Measurements from ENCODE around the gene KIAA1671.

KIAA1671 gene

GRCh38 chr22:25051983-25052710, 99.6 kb downstream of the KIAA1671 start:
- TF ChIP-seq CTCF (IDR thresholded peaks at IDR 0.05; ENCODE audit: insufficient read depth, low read depth, low read length, missing control alignments), result no peak
- no peak for DNase-seq (ENCODE audit: low read depth)
- no peak overlapping the region for H3K4me3 ChIP-seq (ENCODE audit: low read depth, low read length)

GRCh38 chr22:25053153-25053805, 100.8 kb downstream of the KIAA1671 start:
- no peak for TF ChIP-seq CTCF (IDR thresholded peaks at IDR 0.05; ENCODE audit: insufficient read depth, low read depth, low read length, missing control alignments)
- H3K4me3 ChIP-seq (ENCODE audit: low read depth, low read length), result no peak overlapping the region
- no peak for DNase-seq (ENCODE audit: low read depth)

- peak; percentile 29 for DNase-seq (ENCODE audit: low read depth)
- no peak for TF ChIP-seq CTCF (IDR thresholded peaks at IDR 0.05; ENCODE audit: insufficient read depth, low read depth, low read length, missing control alignments)
- no peak overlapping the region for H3K4me3 ChIP-seq (ENCODE audit: low read depth, low read length)
Observed at GRCh38 chr22:25054943-25055511, 102.5 kb downstream of the KIAA1671 start.

GRCh38 chr22:25057013-25057881, 104.7 kb downstream of the KIAA1671 start:
- peak; percentile 62 for DNase-seq (ENCODE audit: low read depth)
- peak; percentile 98 for TF ChIP-seq CTCF (IDR thresholded peaks at IDR 0.05; ENCODE audit: insufficient read depth, low read depth, low read length, missing control alignments)
- H3K4me3 ChIP-seq (ENCODE audit: low read depth, low read length), result no peak overlapping the region

- H3K4me3 ChIP-seq (ENCODE audit: low read depth, low read length), result no peak overlapping the region
- no peak for TF ChIP-seq CTCF (IDR thresholded peaks at IDR 0.05; ENCODE audit: insufficient read depth, low read depth, low read length, missing control alignments)
- DNase-seq (ENCODE audit: low read depth), result no peak
Observed at GRCh38 chr22:25059438-25059837, 106.9 kb downstream of the KIAA1671 start.

GRCh38 chr22:25060522-25061071, 108.1 kb downstream of the KIAA1671 start:
- no peak for DNase-seq (ENCODE audit: low read depth)
- H3K4me3 ChIP-seq (ENCODE audit: low read depth, low read length), result no peak overlapping the region
- TF ChIP-seq CTCF (IDR thresholded peaks at IDR 0.05; ENCODE audit: insufficient read depth, low read depth, low read length, missing control alignments), result peak; percentile 20

All from GM12865 (cell line).